Activated naive CD8-positive, alpha-beta T cell treated with anti-CD3 and anti-CD28 coated beads for 36 hours (primary cell): ENCODE results near the gene WDFY4. TPM values are rescaled to one million over a fixed set of nuclear protein-coding genes. Genes with fewer than 3 reads are reported as not detected.

Experiments
- DNase-seq: peaks from one replicate; pipeline ENCODE4 v3.0.0; 2021
- H3K27ac Mint-ChIP-seq: one replicate; pipeline ENCODE4 v1.8.0; 2022; ENCODE audit warnings: mild to moderate bottlenecking, moderate library complexity, mixed read lengths
- H3K27me3 Mint-ChIP-seq: one replicate; pipeline ENCODE4 v1.8.0; 2022; ENCODE audit warnings: mild to moderate bottlenecking, mixed read lengths
- H3K36me3 Mint-ChIP-seq: one replicate; pipeline ENCODE4 v1.8.0; 2021; ENCODE audit warnings: mild to moderate bottlenecking, mixed read lengths
- H3K4me1 Mint-ChIP-seq: one replicate; pipeline ENCODE4 v1.8.0; 2021; ENCODE audit warnings: mixed read lengths
- H3K4me3 Mint-ChIP-seq: one replicate; pipeline ENCODE4 v1.8.0; 2022; ENCODE audit warnings: mild to moderate bottlenecking, moderate library complexity, mixed read lengths
- H3K9me3 Mint-ChIP-seq: one replicate; pipeline ENCODE4 v1.8.0; 2022; ENCODE audit warnings: mixed read lengths
- total RNA-seq, 2 experiments: library from RNA; stranded (reverse); gene quantifications; one replicate each; pipeline ENCODE4 v1.2.3, GENCODE V29; 2021

Gene WDFY4
- total RNA-seq, 2 experiments from 2014 or later: 0.93 to 1.2 TPM

- Mint-ChIP-seq H3K27ac (no peak overlapping the region), H3K4me3 (no peak overlapping the region), H3K4me1 (no peaks in the 10 kb centered on the region), H3K36me3 (no peaks in the 10 kb centered on the region), H3K9me3 (peaks cover 2% of the 10 kb centered on the region), H3K27me3 (peaks cover 25% of the 10 kb centered on the region)
- DNase-seq: no peak
Measured at GRCh38 chr10:48758411-48758810, 73.7 kb downstream of the WDFY4 start.

GRCh38 chr10:48759113-48759901 is 74.6 kb downstream of the WDFY4 start:
- Mint-ChIP-seq H3K9me3 (peaks cover 2% of the 10 kb centered on the region), H3K27me3 (peaks cover 25% of the 10 kb centered on the region), H3K4me3 (no peak overlapping the region), H3K4me1 (no peaks in the 10 kb centered on the region), H3K27ac (no peak overlapping the region), H3K36me3 (no peaks in the 10 kb centered on the region)
- no peak for DNase-seq

GRCh38 chr10:48760983-48761382 is 76.3 kb downstream of the WDFY4 start:
- H3K27ac Mint-ChIP-seq: no peak overlapping the region
- peaks cover 2% of the 10 kb centered on the region for H3K9me3 Mint-ChIP-seq
- H3K36me3 Mint-ChIP-seq: no peaks in the 10 kb centered on the region
- no peak for DNase-seq
- H3K4me1 Mint-ChIP-seq: no peaks in the 10 kb centered on the region
- H3K27me3 Mint-ChIP-seq: peaks cover 25% of the 10 kb centered on the region
- no peak overlapping the region for H3K4me3 Mint-ChIP-seq

GRCh38 chr10:48762064-48763042 is 77.7 kb downstream of the WDFY4 start:
- H3K36me3 Mint-ChIP-seq: no peaks in the 10 kb centered on the region
- H3K27ac Mint-ChIP-seq: no peak overlapping the region
- peaks cover 2% of the 10 kb centered on the region for H3K9me3 Mint-ChIP-seq
- peaks cover 24% of the 10 kb centered on the region for H3K27me3 Mint-ChIP-seq
- H3K4me3 Mint-ChIP-seq: no peak overlapping the region
- no peak for DNase-seq
- H3K4me1 Mint-ChIP-seq: no peaks in the 10 kb centered on the region

GRCh38 chr10:48763403-48763965 is 78.8 kb downstream of the WDFY4 start:
- peaks cover 21% of the 10 kb centered on the region for H3K27me3 Mint-ChIP-seq
- H3K9me3 Mint-ChIP-seq: no peaks in the 10 kb centered on the region
- H3K27ac Mint-ChIP-seq: no peak overlapping the region
- no peak overlapping the region for H3K4me3 Mint-ChIP-seq
- no peak for DNase-seq
- H3K36me3 Mint-ChIP-seq: no peaks in the 10 kb centered on the region
- no peaks in the 10 kb centered on the region for H3K4me1 Mint-ChIP-seq

- no peak overlapping the region for H3K4me3 Mint-ChIP-seq
- H3K9me3 Mint-ChIP-seq: no peaks in the 10 kb centered on the region
- DNase-seq: no peak
- no peaks in the 10 kb centered on the region for H3K36me3 Mint-ChIP-seq
- H3K27ac Mint-ChIP-seq: no peak overlapping the region
- H3K27me3 Mint-ChIP-seq: peaks cover 18% of the 10 kb centered on the region
- no peaks in the 10 kb centered on the region for H3K4me1 Mint-ChIP-seq
Measured at GRCh38 chr10:48764486-48764885, 79.8 kb downstream of the WDFY4 start.

- H3K27me3 Mint-ChIP-seq: peaks cover 15% of the 10 kb centered on the region
- H3K27ac Mint-ChIP-seq: no peak overlapping the region
- no peaks in the 10 kb centered on the region for H3K9me3 Mint-ChIP-seq
- H3K4me3 Mint-ChIP-seq: no peak overlapping the region
- DNase-seq: no peak
- H3K4me1 Mint-ChIP-seq: no peaks in the 10 kb centered on the region
- no peaks in the 10 kb centered on the region for H3K36me3 Mint-ChIP-seq
Measured at GRCh38 chr10:48765039-48765438, 80.4 kb downstream of the WDFY4 start.

GRCh38 chr10:48765527-48765926 is 80.9 kb downstream of the WDFY4 start:
- H3K27ac Mint-ChIP-seq: no peak overlapping the region
- H3K4me3 Mint-ChIP-seq: no peak overlapping the region
- H3K36me3 Mint-ChIP-seq: no peaks in the 10 kb centered on the region

GRCh38 chr10:48767373-48768143 is 82.9 kb downstream of the WDFY4 start:
- no peaks in the 10 kb centered on the region for H3K27me3 Mint-ChIP-seq
- no peak overlapping the region for H3K27ac Mint-ChIP-seq
- H3K4me3 Mint-ChIP-seq: no peak overlapping the region
- no peak for DNase-seq
- H3K9me3 Mint-ChIP-seq: no peaks in the 10 kb centered on the region
- no peaks in the 10 kb centered on the region for H3K36me3 Mint-ChIP-seq
- no peaks in the 10 kb centered on the region for H3K4me1 Mint-ChIP-seq

More at GRCh38 chr10:48765527-48765926, 80.9 kb downstream of the WDFY4 start:
- no peaks in the 10 kb centered on the region for H3K4me1 Mint-ChIP-seq
- H3K27me3 Mint-ChIP-seq: peaks cover 10% of the 10 kb centered on the region
- H3K9me3 Mint-ChIP-seq: no peaks in the 10 kb centered on the region
- DNase-seq: no peak

GRCh38 chr10:48768144-48768766 is 83.6 kb downstream of the WDFY4 start:
- Mint-ChIP-seq H3K27ac (no peak overlapping the region), H3K4me1 (no peaks in the 10 kb centered on the region), H3K27me3 (no peaks in the 10 kb centered on the region), H3K4me3 (no peak overlapping the region), H3K36me3 (no peaks in the 10 kb centered on the region), H3K9me3 (no peaks in the 10 kb centered on the region)
- DNase-seq: no peak

- Mint-ChIP-seq H3K27ac (no peak overlapping the region), H3K4me1 (no peaks in the 10 kb centered on the region), H3K9me3 (no peaks in the 10 kb centered on the region), H3K4me3 (no peak overlapping the region), H3K36me3 (no peaks in the 10 kb centered on the region), H3K27me3 (no peaks in the 10 kb centered on the region)
- DNase-seq: no peak
Measured at GRCh38 chr10:48768926-48769325, 84.3 kb downstream of the WDFY4 start.

GRCh38 chr10:48769706-48770435 is 85.2 kb downstream of the WDFY4 start:
- no peak overlapping the region for H3K27ac Mint-ChIP-seq
- H3K4me1 Mint-ChIP-seq: no peaks in the 10 kb centered on the region
- H3K4me3 Mint-ChIP-seq: no peak overlapping the region
- no peaks in the 10 kb centered on the region for H3K36me3 Mint-ChIP-seq
- no peaks in the 10 kb centered on the region for H3K9me3 Mint-ChIP-seq
- no peak for DNase-seq
- H3K27me3 Mint-ChIP-seq: no peaks in the 10 kb centered on the region

GRCh38 chr10:48770561-48771089 is 86.0 kb downstream of the WDFY4 start:
- H3K27ac Mint-ChIP-seq: no peak overlapping the region
- H3K9me3 Mint-ChIP-seq: no peaks in the 10 kb centered on the region
- no peak overlapping the region for H3K4me3 Mint-ChIP-seq
- H3K27me3 Mint-ChIP-seq: no peaks in the 10 kb centered on the region
- no peaks in the 10 kb centered on the region for H3K4me1 Mint-ChIP-seq
- no peak for DNase-seq
- H3K36me3 Mint-ChIP-seq: no peaks in the 10 kb centered on the region
